ENCODE data around the gene GJA1.

- TF ChIP-seq JUND (IDR thresholded peaks at IDR 0.05) (no peak), CTCF (IDR thresholded peaks at IDR 0.05; ENCODE audit: low read depth, low read length, missing input control) (no peak), MAX (IDR thresholded peaks at IDR 0.05) (no peak)
Observed at GRCh38 chr6:121497970-121498375, 62.5 kb downstream of the GJA1 start.
